Colonic mucosa (tissue), 4 donors: Measurements from ENCODE around the gene B3GNT8. TPM values are rescaled to one million over a fixed set of nuclear protein-coding genes. Genes with fewer than 3 reads are reported as not detected.
"Not testable (repeated sequence)": the region's sequence is repeated elsewhere in the genome, so short reads cannot be mapped to it uniquely, and the experiment has no call there.

Source experiments
- DNase-seq: peaks from one replicate; pipeline ENCODE4 v3.0.0-alpha.2; 2020
- H3K27ac ChIP-seq: fragments of 200-600 bp; one replicate; pipeline ENCODE4 v1.8.0; 2021
- H3K27me3 ChIP-seq: fragments of 200-600 bp; one replicate; pipeline ENCODE4 v1.8.0; 2021
- H3K36me3 ChIP-seq: fragments of 200-600 bp; one replicate; pipeline ENCODE4 v1.8.0; 2021
- H3K4me1 ChIP-seq: fragments of 200-600 bp; one replicate; pipeline ENCODE4 v1.8.0; 2021; ENCODE audit warnings: mild to moderate bottlenecking
- H3K4me3 ChIP-seq: fragments of 200-600 bp; one replicate; pipeline ENCODE4 v1.8.0; 2021
- H3K9ac ChIP-seq, 2 donors: one replicate each; pipeline ENCODE4 v1.7.0; 2013; ENCODE audit warnings: control low read depth in 2 of 2, low read depth in 2 of 2, low read length in 2 of 2
- H3K9me3 ChIP-seq: fragments of 200-600 bp; one replicate; pipeline ENCODE4 v1.8.0; 2021
- CTCF ChIP-seq: fragments of 200-600 bp; IDR thresholded peaks from one replicate; pipeline ENCODE4 v1.8.0; 2022; ENCODE audit warnings: antibody characterized with exemption, mild to moderate bottlenecking
- intact Hi-C: fragments of 100-400 bp; cut with DNase I; formaldehyde crosslinking; loops from one replicate; pipeline ENCODE4 v1.14.1; 2022
- total RNA-seq, 2 donors: library from RNA; stranded (reverse); fragmentation: NEBNext Ultra II Directional in 1 of 2; extraction: Animal tissue kit (Norgen Biotek cat#: 25700) in 1 of 2; gene quantifications; one replicate each; pipeline ENCODE4 v1.2.1, GENCODE V29; 2021
- donor health status: healthy.
- donor health status: DM: no; HTN: no; CAD: no.
- donor health status: DM: no; HTN: no; CAD: no.

The B3GNT8 gene
- total RNA-seq, result 10 to 100 TPM; 26.5 to 34.1 TPM

- Histone ChIP-seq H3K4me1 (peaks cover under 1% of the 10 kb centered on the region), H3K9me3 (no peaks in the 10 kb centered on the region), H3K4me3 (peak within 1 kb of the TSS; percentile 57), H3K27ac (peak within 1 kb of the TSS; percentile 76), H3K36me3 (peaks cover 3% of the 10 kb centered on the region), H3K9ac (peak within 1 kb of the TSS; percentile 83 to 99), H3K27me3 (no peaks in the 10 kb centered on the region)
- no peak for TF ChIP-seq CTCF
- peak; percentile 94 for DNase-seq
- intact Hi-C loops, result no loop called here
Observed at GRCh38 chr19:41426952-41427646, at the start of gene B3GNT8. TSS of gene B3GNT8 (minus strand) at chr19:41427374. CDS start at chr19:41426778, 596 bp downstream.

GRCh38 chr19:41476583-41476982 lies 49.4 kb upstream of the B3GNT8 start:
- intact Hi-C loops, result no loop called here
- no peak for TF ChIP-seq CTCF
- Histone ChIP-seq H3K36me3 (no peaks in the 10 kb centered on the region), H3K9me3 (no peaks in the 10 kb centered on the region), H3K27me3 (no peaks in the 10 kb centered on the region), H3K27ac (no peak overlapping the region), H3K9ac (no peak overlapping the region), H3K4me1 (no peaks in the 10 kb centered on the region), H3K4me3 (no peak overlapping the region)
- no peak for DNase-seq

GRCh38 chr19:41463257-41464256 lies 36.4 kb upstream of the B3GNT8 start:
- DNase-seq, H3K27ac ChIP-seq, H3K27me3 ChIP-seq, H3K9me3 ChIP-seq, H3K4me1 ChIP-seq, H3K9ac ChIP-seq, intact Hi-C loops, H3K36me3 ChIP-seq, H3K4me3 ChIP-seq: not testable (repeated sequence)

GRCh38 chr19:41462497-41462896 lies 35.3 kb upstream of the B3GNT8 start:
- intact Hi-C loops, result no loop called here
- H3K27me3 ChIP-seq, result peaks cover 6% of the 10 kb centered on the region

GRCh38 chr19:41457241-41457640 lies 30.1 kb upstream of the B3GNT8 start:
- Histone ChIP-seq H3K4me3 (no peak overlapping the region), H3K9me3 (no peaks in the 10 kb centered on the region), H3K27me3 (no peaks in the 10 kb centered on the region), H3K4me1 (no peaks in the 10 kb centered on the region), H3K36me3 (no peaks in the 10 kb centered on the region), H3K27ac (no peak overlapping the region), H3K9ac (no peak overlapping the region)
- TF ChIP-seq CTCF, result no peak
- DNase-seq, result no peak
- intact Hi-C loops, result no loop called here

More at GRCh38 chr19:41462497-41462896, 35.3 kb upstream of the B3GNT8 start:
- Histone ChIP-seq H3K9ac (no peak overlapping the region), H3K9me3 (no peaks in the 10 kb centered on the region), H3K27ac (no peak overlapping the region), H3K4me3 (no peak overlapping the region), H3K36me3 (no peaks in the 10 kb centered on the region), H3K4me1 (no peaks in the 10 kb centered on the region)
- no peak for TF ChIP-seq CTCF
- DNase-seq, result no peak
